GM18519 (cell line): ENCODE measurements around the gene UCN2.
"Not testable (repeated sequence)": the region's sequence is repeated elsewhere in the genome, so short reads cannot be mapped to it uniquely, and the experiment has no call there.

Experiments
- ATAC-seq: cut with Tn5 transposase; IDR thresholded peaks from one replicate; pipeline ENCODE4 v1.9.1; 2021; ENCODE audit warnings: mild to moderate bottlenecking, moderate library complexity; ENCODE audit not compliant: unreplicated experiment, low FRiP score

Gene UCN2

GRCh38 chr3:48564022-48564421, 441 bp upstream of the UCN2 start:
- no peak for ATAC-seq

DNA sequence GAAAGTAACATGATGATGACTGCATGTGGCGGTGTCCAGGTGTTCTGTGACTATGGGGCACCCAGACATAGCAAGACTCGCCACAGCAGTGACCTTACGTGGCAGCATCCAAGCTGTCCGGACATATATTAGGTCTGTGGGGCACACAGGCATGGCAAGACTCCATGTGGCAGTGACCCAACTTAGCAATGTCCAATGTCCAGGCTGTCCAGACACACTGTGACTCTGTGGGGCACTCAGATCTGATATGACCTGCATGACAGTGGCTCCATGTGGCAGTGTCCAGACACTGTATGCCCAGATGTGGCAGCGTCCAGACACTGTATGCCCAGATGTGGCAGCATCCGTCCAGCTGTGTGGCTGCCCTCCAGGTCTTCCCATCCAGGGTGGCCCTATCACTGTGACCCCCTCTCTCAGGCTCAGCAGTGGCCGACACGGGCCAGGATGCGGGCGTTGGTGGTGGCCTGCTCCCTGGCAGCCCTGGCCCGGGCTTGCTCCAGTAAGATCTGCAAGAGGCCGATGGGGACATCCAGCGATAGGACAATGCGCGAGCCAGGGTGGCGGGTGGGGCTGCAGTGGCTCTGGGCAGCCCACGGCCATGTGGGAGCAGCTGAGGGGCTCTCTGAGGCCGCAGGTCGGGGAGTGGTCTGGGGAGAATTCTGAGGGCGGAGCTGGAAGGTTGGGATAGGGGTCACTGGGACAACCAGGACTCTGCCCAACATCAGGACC, 1.1 kb downstream of the UCN2 start:
- ATAC-seq, result no peak

GRCh38 chr3:48561045-48561736, 2.4 kb downstream of the UCN2 start:
- no peak for ATAC-seq

DNA sequence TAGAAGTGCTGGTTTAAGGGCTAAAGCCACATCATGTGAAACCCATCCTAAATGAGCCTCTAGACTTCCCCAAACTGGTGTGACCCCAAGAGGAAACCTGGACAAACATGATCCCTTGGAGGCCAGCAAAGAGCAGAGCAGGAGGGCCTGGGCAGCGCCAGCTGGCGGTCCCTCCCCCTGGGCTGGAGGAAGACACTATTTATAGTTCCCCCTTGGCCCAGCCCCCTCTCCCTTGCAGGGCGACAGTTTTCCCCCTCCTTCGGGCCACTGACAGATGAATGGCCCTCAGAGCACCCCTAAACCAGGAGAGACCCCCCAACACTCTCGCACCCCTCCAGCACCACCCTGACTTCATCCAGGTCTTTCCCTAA, 2.9 kb downstream of the UCN2 start:
- no peak for ATAC-seq

GRCh38 chr3:48558493-48559134, 5.0 kb downstream of the UCN2 start:
- no peak for ATAC-seq

GRCh38 chr3:48556796-48557626, 6.6 kb downstream of the UCN2 start, which contains the start of gene PFKFB4:
TSS of gene PFKFB4 (minus strand) at chr3:48556803. CDS start at chr3:48556777, 26 bp downstream.
- peak; percentile 66 for ATAC-seq

DNA sequence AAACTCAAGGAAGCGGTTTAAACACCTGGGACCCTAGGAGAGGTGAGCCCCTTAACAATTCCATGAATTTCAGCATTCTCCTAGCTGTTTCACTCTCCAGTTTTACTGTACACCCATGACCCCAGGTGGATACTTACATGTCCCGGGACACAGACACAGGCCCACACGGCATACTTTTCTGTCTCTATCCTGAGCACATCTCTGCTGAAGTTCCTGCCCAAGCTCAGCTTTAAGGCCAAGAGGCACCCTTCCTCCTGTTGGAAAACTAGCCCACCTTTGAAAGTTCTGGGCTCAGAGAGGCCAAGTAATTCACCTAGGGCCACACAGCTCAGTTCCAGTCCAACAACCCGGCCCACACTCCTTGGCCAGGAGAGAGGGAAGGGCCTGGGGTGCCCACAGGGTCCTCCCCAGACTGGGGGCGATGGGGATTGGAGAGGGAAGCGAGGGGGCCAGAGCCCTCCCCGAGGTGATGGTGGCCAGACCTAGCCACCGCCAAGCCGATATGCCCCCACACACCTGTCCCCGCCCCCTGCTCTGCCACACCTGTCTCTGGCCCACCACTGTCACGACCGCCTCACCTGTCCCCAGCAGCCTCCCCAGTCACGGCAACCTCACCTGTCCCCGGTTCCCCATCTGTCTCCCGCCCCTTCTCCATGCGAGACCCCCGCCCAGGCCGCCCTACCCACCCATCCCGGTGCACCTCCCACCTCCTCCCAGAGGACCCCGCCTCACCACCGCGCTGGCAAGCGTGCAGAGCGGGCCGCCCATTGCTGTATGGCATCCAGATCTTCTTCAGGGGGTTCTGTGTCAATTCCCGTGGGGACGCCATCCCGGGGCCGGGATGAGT, 7.4 kb downstream of the UCN2 start:
- no peak for ATAC-seq

DNA sequence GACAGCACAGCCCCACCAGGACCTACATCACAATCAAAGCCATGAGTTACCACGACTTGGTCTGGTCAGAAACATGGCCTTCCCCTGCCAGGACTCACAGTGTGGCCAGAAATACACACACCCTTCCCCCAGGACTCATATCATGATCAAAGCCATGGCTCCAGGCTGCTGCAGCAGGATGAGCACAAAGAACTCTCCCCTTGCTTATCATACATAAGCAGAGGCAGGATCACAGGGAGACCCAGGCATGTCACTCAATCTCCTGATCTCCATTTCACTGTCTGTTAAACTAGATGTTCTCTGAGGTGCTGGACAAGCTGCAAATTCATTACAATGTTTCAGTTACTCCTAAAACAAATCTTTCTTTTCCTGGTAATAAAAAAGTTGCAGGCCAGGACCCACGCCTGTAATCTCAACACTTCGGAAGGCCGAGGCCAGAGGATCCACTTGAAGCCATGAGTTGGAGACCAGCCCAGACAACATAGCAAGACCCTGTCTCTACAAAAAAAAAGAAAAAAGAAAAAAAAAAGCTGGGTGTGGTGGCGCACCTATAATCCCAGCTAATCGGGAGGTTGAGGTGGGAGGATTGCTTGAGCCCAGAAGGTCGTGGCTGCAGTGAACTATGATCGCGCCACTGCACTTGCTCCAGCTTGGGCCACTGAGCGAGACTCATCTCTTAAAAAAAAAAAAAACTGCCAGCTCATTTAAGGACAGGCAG, 8.2 kb downstream of the UCN2 start:
- no peak for ATAC-seq

DNA sequence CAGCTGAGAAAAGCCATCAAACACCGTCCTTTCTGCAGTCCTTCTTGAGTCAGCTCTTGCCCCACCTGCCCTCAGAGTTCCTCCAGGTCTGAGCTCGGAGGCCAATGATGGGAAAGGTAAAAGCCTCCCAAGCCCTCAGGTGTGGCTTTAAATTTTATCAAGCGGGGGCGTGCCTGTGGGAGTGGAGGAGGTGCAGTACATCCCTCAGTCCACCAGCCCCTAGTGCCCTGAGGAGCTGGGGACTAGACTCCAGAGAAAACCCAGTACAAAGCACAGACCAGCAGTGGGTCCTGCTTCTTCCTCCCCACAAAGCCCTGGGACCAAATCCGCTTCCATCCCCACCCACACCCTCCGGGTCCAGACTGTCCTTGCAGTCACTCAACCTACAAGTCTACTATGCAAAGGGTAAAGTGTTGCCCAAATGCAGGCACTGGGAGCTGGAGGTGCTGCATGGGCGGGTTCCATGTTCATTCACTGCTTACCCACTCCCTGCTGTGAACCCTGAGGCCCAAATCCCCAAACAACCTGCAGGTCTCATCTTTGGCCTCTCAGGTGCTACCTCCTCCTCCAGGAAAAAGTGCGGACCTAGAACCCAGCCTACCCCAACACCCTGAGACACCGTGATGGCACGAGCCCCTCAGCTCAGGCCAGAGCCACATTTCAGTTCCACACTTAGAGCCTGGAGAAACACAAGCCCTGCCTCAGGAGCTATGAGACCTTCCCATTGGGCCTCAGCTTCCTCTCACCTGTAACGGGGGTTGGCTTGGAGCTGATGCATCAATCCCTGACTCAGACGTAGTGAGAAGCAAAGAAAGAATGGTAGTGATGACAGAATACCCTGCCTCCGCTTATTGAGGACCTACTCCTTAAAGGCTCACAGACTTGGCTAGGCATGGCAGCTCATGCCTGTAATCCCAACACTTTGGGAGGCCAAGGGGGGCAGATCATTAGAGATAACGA, 9.4 kb downstream of the UCN2 start:
- no peak for ATAC-seq

GRCh38 chr3:48553361-48553760, 10.2 kb downstream of the UCN2 start:
- ATAC-seq, result no peak

DNA sequence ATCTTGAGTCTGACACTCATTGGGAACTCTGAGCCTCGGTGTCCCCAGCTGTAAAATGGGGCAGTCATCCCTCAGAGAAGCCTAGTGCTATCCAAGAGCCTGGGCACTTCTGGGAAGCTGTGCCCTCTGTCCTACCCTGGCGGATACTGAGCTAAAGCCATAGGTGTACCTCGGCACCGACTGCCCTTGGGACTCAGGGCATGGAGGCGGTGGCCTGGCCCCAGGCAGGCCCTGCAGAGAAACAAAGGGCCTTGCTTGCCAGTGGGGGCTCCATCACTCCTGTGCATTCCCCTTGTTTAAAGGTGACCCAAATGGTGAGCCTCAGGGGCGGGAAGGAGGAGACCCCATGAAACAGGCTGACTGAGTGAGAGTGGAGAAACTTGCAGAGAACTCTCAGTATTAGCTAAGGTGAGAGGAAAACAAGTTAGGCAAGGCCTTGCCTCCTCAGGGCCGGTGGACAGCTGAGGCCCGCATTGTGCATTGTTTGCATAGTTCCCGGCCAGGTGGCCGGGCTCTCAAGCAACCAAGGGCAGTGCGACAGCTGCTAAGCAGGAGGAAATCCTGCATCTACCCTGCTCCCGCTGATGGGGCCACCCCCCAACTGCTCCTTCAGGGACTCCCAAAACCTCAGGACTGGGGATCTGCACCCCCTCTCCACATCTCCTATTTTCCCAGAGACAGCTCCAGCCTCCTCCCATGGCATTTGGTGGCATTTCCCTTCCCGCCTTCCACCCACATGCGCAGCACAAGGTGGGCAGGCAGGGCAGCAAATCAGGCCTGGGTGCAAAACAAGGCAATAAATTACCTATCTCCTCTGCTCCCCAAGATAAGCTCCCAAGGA, 11.2 kb downstream of the UCN2 start:
- ATAC-seq, result no peak

- ATAC-seq, result not testable (repeated sequence)
Observed at GRCh38 chr3:48551651-48552050, 11.9 kb downstream of the UCN2 start.

GRCh38 chr3:48548729-48549705, 14.6 kb downstream of the UCN2 start:
- ATAC-seq, result no peak

- no peak for ATAC-seq
Observed at GRCh38 chr3:48548126-48548525, 15.5 kb downstream of the UCN2 start.

DNA sequence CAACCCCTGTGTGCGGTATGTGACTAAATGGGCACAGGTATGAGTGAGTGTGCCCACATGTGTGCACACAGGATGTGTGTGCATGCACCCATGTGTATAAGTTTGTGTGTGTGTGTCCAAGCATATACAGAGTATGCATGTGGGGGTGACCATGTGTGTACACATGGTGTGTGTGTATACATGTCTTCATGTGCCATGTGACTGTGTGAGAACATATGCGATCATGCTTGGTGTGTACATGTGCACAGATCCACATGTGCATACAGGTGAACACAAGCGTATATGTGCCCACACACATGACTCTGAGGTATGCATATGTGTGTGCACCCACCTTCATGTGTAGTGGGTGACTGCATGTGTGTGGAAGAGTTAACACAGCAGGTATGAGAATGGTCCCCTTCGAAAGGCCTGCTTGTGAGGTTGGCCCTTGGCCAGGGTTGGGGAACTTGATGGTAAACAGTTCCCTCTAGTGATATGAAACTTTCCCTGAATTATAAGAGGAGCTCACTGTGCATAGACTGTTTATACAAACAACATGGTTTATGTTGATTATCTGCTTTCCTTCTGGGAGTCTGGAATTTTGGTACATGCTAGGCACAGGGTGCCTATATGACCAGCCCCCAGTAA, 17.3 kb downstream of the UCN2 start:
- ATAC-seq, result no peak

- ATAC-seq, result no peak
Observed at GRCh38 chr3:48544141-48544540, 19.4 kb downstream of the UCN2 start.
